NOMO-1 treated with DMSO at 0.1 percent for 48 hours (cell line): Measurements from ENCODE around the gene CFDP1.

Experiments used
- DNase-seq: peaks from one replicate; lab custom pipeline; 2025; ENCODE audit not compliant: unreplicated experiment; lab: John Stamatoyannopoulos, UW

Gene CFDP1

GRCh38 chr16:75415169-75415905 is 18.0 kb downstream of the CFDP1 start:
- no peak for DNase-seq

- no peak for DNase-seq
These were observed 19.4 kb downstream of the CFDP1 start for GRCh38 chr16:75413951-75414350.

- no peak for DNase-seq
These were observed 26.4 kb downstream of the CFDP1 start for GRCh38 chr16:75406943-75407342.

- DNase-seq, result peak; percentile 17
These were observed 30.4 kb downstream of the CFDP1 start for GRCh38 chr16:75402821-75403475.

GRCh38 chr16:75402159-75402820 is 31.0 kb downstream of the CFDP1 start:
- no peak for DNase-seq

GRCh38 chr16:75401691-75402090 is 31.6 kb downstream of the CFDP1 start:
- DNase-seq, result no peak

GRCh38 chr16:75398333-75398732 is 35.0 kb downstream of the CFDP1 start:
- DNase-seq, result no peak

GRCh38 chr16:75394941-75395340 is 38.4 kb downstream of the CFDP1 start:
- no peak for DNase-seq

- no peak for DNase-seq
These were observed 40.4 kb downstream of the CFDP1 start for GRCh38 chr16:75392906-75393305.

- no peak for DNase-seq
These were observed 42.2 kb downstream of the CFDP1 start for GRCh38 chr16:75390926-75391653.

- no peak for DNase-seq
These were observed 44.1 kb downstream of the CFDP1 start for GRCh38 chr16:75389096-75389690.

GRCh38 chr16:75387951-75388350 is 45.4 kb downstream of the CFDP1 start:
- DNase-seq, result no peak

- DNase-seq, result peak; percentile 81
These were observed 47.7 kb downstream of the CFDP1 start for GRCh38 chr16:75385507-75386152.

GRCh38 chr16:75383141-75383540 is 50.2 kb downstream of the CFDP1 start:
- no peak for DNase-seq

GRCh38 chr16:75382611-75383010 is 50.7 kb downstream of the CFDP1 start:
- DNase-seq, result no peak

GRCh38 chr16:75380870-75381269 is 52.4 kb downstream of the CFDP1 start:
- DNase-seq, result no peak

- DNase-seq, result peak; percentile 92
These were observed 53.1 kb downstream of the CFDP1 start for GRCh38 chr16:75379911-75380847.

- DNase-seq, result no peak
These were observed 54.0 kb downstream of the CFDP1 start for GRCh38 chr16:75379339-75379738.

GRCh38 chr16:75378616-75379015 is 54.7 kb downstream of the CFDP1 start:
- DNase-seq, result no peak
